H9 (cell line): Measurements from ENCODE around the gene AQP2. TPM values are rescaled to one million over a fixed set of nuclear protein-coding genes. Genes with fewer than 3 reads are reported as not detected.

Experiments used
- DNase-seq: peaks from one replicate; pipeline ENCODE4 v3.0.0-alpha.2; 2017
- H2AFZ ChIP-seq: one replicate; pipeline ENCODE4 v1.6.1; 2013; ENCODE audit warnings: mild to moderate bottlenecking, low read length, control low read depth, moderate library complexity
- H2AK5ac ChIP-seq: 2 replicates; pipeline ENCODE4 v1.6.1; 2013; ENCODE audit warnings: low read length, control low read depth, mixed read lengths; ENCODE audit not compliant: insufficient read length
- H2BK120ac ChIP-seq: one replicate; pipeline ENCODE4 v1.6.1; 2013; ENCODE audit warnings: low read depth, mild to moderate bottlenecking, low read length, control low read depth, inconsistent platforms; ENCODE audit not compliant: poor library complexity, severe bottlenecking
- H2BK12ac ChIP-seq: 2 replicates; pipeline ENCODE4 v1.6.1; 2013; ENCODE audit warnings: low read length, control low read depth, mixed read lengths, low read depth; ENCODE audit not compliant: insufficient read length
- H2BK15ac ChIP-seq: 2 replicates; pipeline ENCODE4 v1.6.1; 2013; ENCODE audit warnings: low read depth, low read length, control low read depth
- H2BK20ac ChIP-seq: one replicate; pipeline ENCODE4 v1.6.1; 2013; ENCODE audit warnings: low read depth, mild to moderate bottlenecking, low read length, control low read depth, inconsistent platforms; ENCODE audit not compliant: poor library complexity, severe bottlenecking
- H2BK5ac ChIP-seq: 2 replicates; pipeline ENCODE4 v1.6.1; 2013; ENCODE audit warnings: low read length, control low read depth, mixed read lengths; ENCODE audit not compliant: insufficient read length
- H3K14ac ChIP-seq: 2 replicates; pipeline ENCODE4 v1.6.1; 2013; ENCODE audit warnings: low read length, control low read depth; ENCODE audit not compliant: insufficient read depth
- H3K18ac ChIP-seq: 2 replicates; pipeline ENCODE4 v1.6.1; 2013; ENCODE audit warnings: low read depth, mild to moderate bottlenecking, mixed read lengths, low read length, control low read depth; ENCODE audit not compliant: insufficient read length
- H3K23ac ChIP-seq: 2 replicates; pipeline ENCODE4 v1.6.1; 2013; ENCODE audit warnings: low read length, control low read depth, mixed read lengths, low read depth; ENCODE audit not compliant: insufficient read length
- H3K23me2 ChIP-seq: 2 replicates; pipeline ENCODE4 v1.6.1; 2013; ENCODE audit warnings: low read depth, mild to moderate bottlenecking, mixed read lengths, low read length, control low read depth; ENCODE audit not compliant: insufficient read length, poor library complexity, severe bottlenecking
- H3K27ac ChIP-seq: 2 replicates; pipeline ENCODE4 v1.5.1; 2013; ENCODE audit warnings: low read length, control low read depth, mixed read lengths, low read depth; ENCODE audit not compliant: insufficient read length
- H3K27me3 ChIP-seq: 2 replicates; pipeline ENCODE4 v1.6.1; 2013; ENCODE audit warnings: low read length, control low read depth, inconsistent platforms; ENCODE audit not compliant: insufficient read depth
- H3K4ac ChIP-seq: 2 replicates; pipeline ENCODE4 v1.6.1; 2013; ENCODE audit warnings: low read depth, mild to moderate bottlenecking, control low read depth, inconsistent platforms, low read length, moderate library complexity
- H3K4me1 ChIP-seq: 2 replicates; pipeline ENCODE4 v1.6.1; 2013; ENCODE audit warnings: low read length, control low read depth, inconsistent platforms; ENCODE audit not compliant: insufficient read depth
- H3K4me2 ChIP-seq: 2 replicates; pipeline ENCODE4 v1.6.1; 2013; ENCODE audit warnings: low read length, control low read depth, mixed read lengths; ENCODE audit not compliant: insufficient read length, insufficient read depth
- H3K56ac ChIP-seq: 2 replicates; pipeline ENCODE4 v1.6.1; 2013; ENCODE audit warnings: low read depth, mild to moderate bottlenecking, mixed read lengths, low read length, control low read depth; ENCODE audit not compliant: insufficient read length
- H3K79me1 ChIP-seq: 2 replicates; pipeline ENCODE4 v1.6.1; 2013; ENCODE audit warnings: low read depth, mild to moderate bottlenecking, moderate library complexity, low read length, control low read depth, inconsistent platforms; ENCODE audit not compliant: insufficient read depth, poor library complexity, severe bottlenecking
- H3K79me2 ChIP-seq: 2 replicates; pipeline ENCODE4 v1.6.1; 2013; ENCODE audit warnings: low read length, control low read depth, inconsistent platforms; ENCODE audit not compliant: insufficient read depth
- H3K9ac ChIP-seq: 2 replicates; pipeline ENCODE4 v1.6.1; 2013; ENCODE audit warnings: low read length, control low read depth, mixed read lengths; ENCODE audit not compliant: insufficient read length; ENCODE audit errors: extremely low read depth
- H3K9me3 ChIP-seq: one replicate; pipeline ENCODE4 v1.6.1; 2013; ENCODE audit warnings: low read depth, low read length, inconsistent platforms; ENCODE audit not compliant: control insufficient read depth
- H3T11ph ChIP-seq: one replicate; pipeline ENCODE4 v1.6.1; 2013; ENCODE audit warnings: mild to moderate bottlenecking, low read length, control low read depth, inconsistent platforms
- H4K20me1 ChIP-seq: one replicate; pipeline ENCODE4 v1.6.1; 2013; ENCODE audit not compliant: control insufficient read depth, insufficient read length, insufficient read depth
- H4K5ac ChIP-seq: 2 replicates; pipeline ENCODE4 v1.6.1; 2013; ENCODE audit warnings: low read depth, mild to moderate bottlenecking, mixed read lengths, low read length, control low read depth; ENCODE audit not compliant: insufficient read length
- H4K8ac ChIP-seq: replicated peaks from 2 replicates; pipeline ENCODE4 v1.6.1; 2013; ENCODE audit warnings: low read length, control low read depth, mixed read lengths, low read depth; ENCODE audit not compliant: insufficient read length
- H4K91ac ChIP-seq: 2 replicates; pipeline ENCODE4 v1.6.1; 2013; ENCODE audit warnings: low read depth, mild to moderate bottlenecking, moderate library complexity, mixed read lengths, low read length, control low read depth; ENCODE audit not compliant: insufficient read length
- H3K27ac Mint-ChIP-seq, 3 experiments: 2 replicates in 2 of 3; 3 replicates in 1 of 3; pipeline ENCODE4 v1.8.0; 2020 to 2021; ENCODE audit warnings: mixed read lengths in 3 of 3, mild to moderate bottlenecking in 1 of 3, moderate library complexity in 1 of 3
- H3K27me3 Mint-ChIP-seq: 2 replicates; pipeline ENCODE4 v1.8.0; 2021; ENCODE audit warnings: low read depth, mild to moderate bottlenecking, moderate library complexity, mixed read lengths
- H3K36me3 Mint-ChIP-seq, 3 experiments: 2 replicates in 2 of 3; 3 replicates in 1 of 3; pipeline ENCODE4 v1.8.0; 2020 to 2021; ENCODE audit warnings: low read depth in 3 of 3, mixed read lengths in 3 of 3; ENCODE audit not compliant: insufficient read depth in 1 of 3
- H3K4me1 Mint-ChIP-seq, 2 experiments: 2 replicates each; pipeline ENCODE4 v1.8.0; 2020; ENCODE audit warnings: mixed read lengths in 2 of 2
- H3K4me3 Mint-ChIP-seq, 2 experiments: 2 replicates in 1 of 2; 3 replicates in 1 of 2; pipeline ENCODE4 v1.8.0; 2020 to 2021; ENCODE audit warnings: mild to moderate bottlenecking in 2 of 2, mixed read lengths in 2 of 2, moderate library complexity in 1 of 2
- H3K9me3 Mint-ChIP-seq, 2 experiments: 2 replicates in 1 of 2; 3 replicates in 1 of 2; pipeline ENCODE4 v1.8.0; 2020; ENCODE audit warnings: mild to moderate bottlenecking in 2 of 2, mixed read lengths in 2 of 2, moderate library complexity in 1 of 2
- CTCF ChIP-seq: fragments of 200-600 bp; sonication (generic); conservative IDR thresholded peaks from 3 replicates; pipeline ENCODE4 v1.8.0; 2021; ENCODE audit warnings: antibody characterized with exemption, mild to moderate bottlenecking
- WGBS: extraction: QIAGEN DNeasy Blood & Tissue Kit; methylation state at CpG from one replicate; pipeline ENCODE4 v1.1.7; 2013; ENCODE audit warnings: missing lambda C conversion rate, low lambda C conversion rate, mixed read lengths; ENCODE audit not compliant: insufficient read length; ENCODE audit errors: extremely low coverage; 5-methylcytosine and 5-hydroxymethylcytosine counted together
- total RNA-seq: library from RNA; stranded (reverse); gene quantifications from 2 replicates; pipeline ENCODE4 v1.2.1, GENCODE V29; 2021

Gene AQP2
- total RNA-seq, 1 experiment from 2014 or later: not detected

GRCh38 chr12:49953151-49953550 lies 2.6 kb downstream of the AQP2 start:
- H4K5ac ChIP-seq: no peak overlapping the region
- no peaks in the 10 kb centered on the region for H3K79me2 ChIP-seq
- no peak overlapping the region for H3K4ac ChIP-seq
- H3T11ph ChIP-seq: no peak overlapping the region
- H3K56ac ChIP-seq: no peak overlapping the region
- H3K27me3 ChIP-seq: no peaks in the 10 kb centered on the region; the same call in 1 of the 2 replicates
- no peak overlapping the region for H2BK20ac ChIP-seq
- H3K27ac Mint-ChIP-seq: no peak overlapping the region
- no peak overlapping the region for H2BK15ac ChIP-seq
- H3K4me1 ChIP-seq: peaks cover 3% of the 10 kb centered on the region; the same call in 1 of the 2 replicates
- H3K9ac ChIP-seq: no peak overlapping the region
- no peak overlapping the region for H3K23ac ChIP-seq
- H3K27ac ChIP-seq: no peak overlapping the region
- WGBS: no CpG with 5 or more reads among the region's 4 CpGs
- no peak overlapping the region for H3K4me2 ChIP-seq
- no peaks in the 10 kb centered on the region for H3K9me3 Mint-ChIP-seq
- H3K23me2 ChIP-seq: no peaks in the 10 kb centered on the region
- peaks cover 10 to 12% of the 10 kb centered on the region in 2 experiments; a peak in 3 of 4 replicates for H3K4me1 Mint-ChIP-seq
- no peak overlapping the region for H3K4me3 Mint-ChIP-seq
- no peak overlapping the region for H2AK5ac ChIP-seq
- H4K8ac ChIP-seq: no peak overlapping the region
- H2BK120ac ChIP-seq: no peak overlapping the region
- DNase-seq: no peak
- no peak overlapping the region for H3K18ac ChIP-seq
- no peak for TF ChIP-seq CTCF
- no peaks in the 10 kb centered on the region for H3K79me1 ChIP-seq
- peaks cover 19% of the 10 kb centered on the region for H3K27me3 Mint-ChIP-seq
- H3K9me3 ChIP-seq: no peaks in the 10 kb centered on the region
- no peaks in the 10 kb centered on the region for H4K20me1 ChIP-seq
- H2BK5ac ChIP-seq: no peak overlapping the region
- no peak overlapping the region for H3K14ac ChIP-seq
- H2BK12ac ChIP-seq: no peak overlapping the region
- H3K36me3 Mint-ChIP-seq: no peaks in the 10 kb centered on the region; a peak in 1 of 7 replicates
- no peak overlapping the region for H4K91ac ChIP-seq
- no peak overlapping the region for H2AFZ ChIP-seq
